GM12878 (cell line): Measurements from ENCODE around the gene ARHGAP27. TPM values are rescaled to one million over a fixed set of nuclear protein-coding genes. Genes with fewer than 3 reads are reported as not detected.

Experiments
- ATAC-seq: fragments of 200-7000 bp; cut with Tn5 transposase; 3 replicates; pipeline ENCODE4 v1.9.1; 2020; ENCODE audit warnings: mild to moderate bottlenecking, moderate library complexity
- BruUV-seq: library from RNA; stranded (reverse); fragments of 400-500 nt; replicated peaks from 2 replicates; lab custom pipeline; 2021; lab: Mats Ljungman, UMichigan
- CTCF ChIA-PET: fragments of 300-600 bp; sonication (Branson Sonifier 250); formaldehyde crosslinking; extraction: SDS; loops from one replicate; lab custom pipeline; 2021; ENCODE audit warnings: inconsistent platforms; lab: Yijun Ruan, JAX
- POLR2A ChIA-PET: fragments of 350-600 bp; formaldehyde crosslinking; extraction: SDS; loops from one replicate; lab custom pipeline; 2021; ENCODE audit warnings: inconsistent platforms; lab: Charles Lee
- RAD21 ChIA-PET: fragments of 300-600 bp; sonication (Branson Sonifier 250); formaldehyde crosslinking; loops from one replicate; lab custom pipeline; 2023; ENCODE audit warnings: antibody characterized with exemption; ENCODE audit not compliant: unreplicated experiment; lab: Charles Lee
- SMC1A ChIA-PET: fragments of 300-600 bp; sonication (Branson Sonifier 250); formaldehyde crosslinking; loops from one replicate; lab custom pipeline; 2023; ENCODE audit not compliant: unreplicated experiment, uncharacterized antibody; lab: Charles Lee
- DNase-seq: peaks from one replicate; pipeline ENCODE4 v3.0.0-alpha.2; 2011; ENCODE audit warnings: low read depth, low spot score
- FAIRE-seq: peaks from 3 replicates; lab custom pipeline; 2011; peaks lifted over from hg19 to GRCh38; lab: Jason Lieb, UNC
- H2AFZ ChIP-seq: 2 replicates; pipeline ENCODE4 v1.6.0; 2011; ENCODE audit warnings: low read depth, low read length, control low read depth; ENCODE audit not compliant: control insufficient read depth
- H3K27ac ChIP-seq: 2 replicates; pipeline ENCODE4 v1.5.1; 2011; ENCODE audit warnings: control low read depth; ENCODE audit not compliant: control insufficient read depth, insufficient read depth
- H3K27me3 ChIP-seq, 2 experiments: replicated peaks in 1 of 2; 2 replicates each; pipeline versions ENCODE4 v1.6.0 to v1.6.1; 2011; ENCODE audit warnings: low read length in 1 of 2; ENCODE audit not compliant: control insufficient read depth in 2 of 2, insufficient read depth in 2 of 2
- H3K36me3 ChIP-seq, 2 experiments: 2 replicates each; pipeline ENCODE4 v1.5.1; 2011; ENCODE audit warnings: low read length in 1 of 2; ENCODE audit not compliant: control insufficient read depth in 2 of 2, insufficient read depth in 2 of 2
- H3K4me1 ChIP-seq: 2 replicates; pipeline ENCODE4 v1.6.1; 2011; ENCODE audit warnings: mild to moderate bottlenecking, low read length, moderate library complexity, mixed read lengths; ENCODE audit not compliant: control insufficient read depth, insufficient read depth
- H3K4me2 ChIP-seq: 2 replicates; pipeline ENCODE4 v1.6.0; 2011; ENCODE audit warnings: control low read depth; ENCODE audit not compliant: control insufficient read depth, insufficient read depth
- H3K4me3 ChIP-seq: fragments of 200-600 bp; sonication (generic); 2 replicates; pipeline ENCODE4 v1.5.1; 2016
- H3K79me2 ChIP-seq: 2 replicates; pipeline ENCODE4 v1.6.0; 2011; ENCODE audit warnings: low read length; ENCODE audit not compliant: control insufficient read depth, insufficient read depth
- H3K9ac ChIP-seq: 2 replicates; pipeline ENCODE4 v1.8.0; 2011; ENCODE audit warnings: low read length, control low read depth, mixed read lengths; ENCODE audit not compliant: control insufficient read depth, insufficient read depth
- H3K9me3 ChIP-seq: replicated peaks from 3 replicates; pipeline ENCODE4 v1.5.1; 2011; ENCODE audit warnings: mild to moderate bottlenecking, low read length; ENCODE audit not compliant: control insufficient read depth, insufficient read depth
- H4K20me1 ChIP-seq: 2 replicates; pipeline ENCODE4 v1.6.0; 2011; ENCODE audit not compliant: control insufficient read depth, insufficient read depth
- BHLHE40 ChIP-seq, 2 experiments: fragments of 450-650 bp in 1 of 2; IDR thresholded peaks; 2 replicates each; pipeline ENCODE4 v1.6.1; 2011 to 2017; ENCODE audit warnings: low read depth in 2 of 2, borderline replicate concordance in 1 of 2, improper control_type of control experiment in 1 of 2, low read length in 1 of 2, mild to moderate bottlenecking in 1 of 2
- E2F8 ChIP-seq: fragments of 450-650 bp; IDR thresholded peaks from 2 replicates; pipeline ENCODE4 v1.6.1; 2018; ENCODE audit warnings: mild to moderate bottlenecking, low read depth, moderate library complexity; ENCODE audit not compliant: partially characterized antibody
- GATAD2B ChIP-seq: fragments of 450-650 bp; conservative IDR thresholded peaks from 2 replicates; pipeline ENCODE4 v1.6.1; 2017; ENCODE audit warnings: low read depth, mild to moderate bottlenecking, moderate library complexity
- KAT2A ChIP-seq: conservative IDR thresholded peaks from 2 replicates; pipeline ENCODE4 v1.6.1; 2011; ENCODE audit warnings: low read depth, low read length; ENCODE audit not compliant: control insufficient read depth
- MAX ChIP-seq: IDR thresholded peaks from 2 replicates; pipeline ENCODE4 v1.6.1; 2012; ENCODE audit warnings: low read depth, low read length, improper control_type of control experiment
- NFIC ChIP-seq: IDR thresholded peaks from 2 replicates; pipeline ENCODE4 v1.6.1; 2012; ENCODE audit warnings: low read depth, mild to moderate bottlenecking, inconsistent platforms, low read length, moderate library complexity
- PBX3 ChIP-seq: IDR thresholded peaks from 2 replicates; pipeline ENCODE4 v1.6.1; 2011; ENCODE audit warnings: mild to moderate bottlenecking, low read depth, low read length, moderate library complexity; ENCODE audit not compliant: insufficient replicate concordance
- POLR2A ChIP-seq: IDR thresholded peaks from 2 replicates; pipeline ENCODE4 v1.6.1; 2011; ENCODE audit warnings: low read depth, mild to moderate bottlenecking, low read length
- SUPT20H ChIP-seq: IDR thresholded peaks from 2 replicates; pipeline ENCODE4 v1.6.1; 2011; ENCODE audit warnings: low read depth, mild to moderate bottlenecking, low read length, moderate library complexity, borderline replicate concordance; ENCODE audit not compliant: control insufficient read depth
- SUZ12 ChIP-seq: fragments of 200-600 bp; sonication (generic); IDR thresholded peaks from one replicate; pipeline ENCODE4 v1.6.1; 2018; ENCODE audit warnings: antibody characterized with exemption, mild to moderate bottlenecking; ENCODE audit not compliant: unreplicated experiment
- ZBTB11 ChIP-seq: fragments of 450-650 bp; formaldehyde crosslinking; IDR thresholded peaks from 2 replicates; pipeline ENCODE4 v1.5.0; 2022; ENCODE audit warnings: mild to moderate bottlenecking, missing genetic modification characterization
- WGBS: methylation state at CpG from one replicate; pipeline ENCODE4 v1.1.6; 2016; ENCODE audit warnings: low lambda C conversion rate; ENCODE audit not compliant: insufficient replicate concordance, insufficient coverage; ENCODE audit errors: missing lambda C conversion rate; 5-methylcytosine and 5-hydroxymethylcytosine counted together
- in situ Hi-C: fragments of 300-500 bp; cut with MboI; formaldehyde crosslinking; loops from 9 replicates; pipeline ENCODE4 v1.14.3; 2018; ENCODE audit warnings: mixed read lengths
- intact Hi-C: fragments of 100-400 bp; cut with micrococcal nuclease; formaldehyde crosslinking; loops from one replicate; pipeline ENCODE4 v1.14.2; 2022; ENCODE audit not compliant: unreplicated experiment
- polyA plus RNA-seq, 11 experiments: library from polyadenylated mRNA; depleted of rRNA in 4 of 11; unstranded in 6 of 11; stranded (reverse) in 5 of 11; fragments of >200 nt; fragmentation: Nextera tagmentation in 4 of 11; fragmentation: Illumina TruSeq in 1 of 11; extraction: Ambion mirVana in 4 of 11; extraction: Trizol in 1 of 11; gene quantifications; 1 replicate in 1 of 11; 2 replicates in 10 of 11; pipeline versions ENCODE4 v1.2.1 to v1.2.3, GENCODE V29; 2011 to 2016; ENCODE audit warnings: inconsistent platforms in 2 of 11, missing spikeins in 2 of 11, low read depth in 1 of 11
- total RNA-seq, 4 experiments: library from RNA; depleted of rRNA in 3 of 4; stranded (reverse); fragments of >200 nt in 3 of 4; fragmentation: Illumina TruSeq in 1 of 4; extraction: Trizol in 1 of 4; gene quantifications; 2 replicates each; pipeline versions ENCODE4 v1.2.1 to v1.2.3, GENCODE V29; 2013 to 2021

Gene ARHGAP27
- total and polyA plus RNA-seq, 10 of the 15 experiments (the other 5 are each of a cell fraction or from before 2014, with no cell fraction given): 0.64 to 45.7 (median 17.7) TPM

GRCh38 chr17:45385331-45385997 lies 47.2 kb downstream of the ARHGAP27 start (continued):
- no peak for TF ChIP-seq SUPT20H

- ChIA-PET POLR2A (interaction anchor here (0.5 to 1.6 kb wide), 10 partner anchors 27 to 236 kb away, joined by 3 to 6 read pairs (median 4); partner anchors contain the start of gene MAP3K14), SMC1A (interaction anchor here (0.6 to 12.7 kb wide), 28 partner anchors 9 to 164 kb away, joined by 3 to 184 read pairs (median 5); partner anchors contain the start of genes FMNL1 and MAP3K14), CTCF (interaction anchor here (0.6 to 15.5 kb wide), 34 partner anchors 10 to 164 kb away, joined by 3 to 291 read pairs (median 6); partner anchors contain the start of genes FMNL1 and MAP3K14), RAD21 (interaction anchor here (0.7 to 7.4 kb wide), 18 partner anchors 12 to 165 kb away, joined by 3 to 150 read pairs (median 8); partner anchors contain the start of gene MAP3K14)
- Histone ChIP-seq H3K4me3 (no peak overlapping the region), H3K9me3 (no peaks in the 10 kb centered on the region), H3K36me3 (no peaks in the 10 kb centered on the region), H4K20me1 (no peaks in the 10 kb centered on the region), H3K27ac (no peak overlapping the region), H3K4me2 (peak overlapping the region; percentile 53; the same call in 1 of the 2 replicates), H3K4me1 (peaks cover 22% of the 10 kb centered on the region), H2AFZ (no peak overlapping the region), H3K79me2 (no peaks in the 10 kb centered on the region), H3K27me3 (no peaks in the 10 kb centered on the region), H3K9ac (peak overlapping the region; percentile 42; the same call in 1 of the 2 replicates)
- FAIRE-seq (no peak), ATAC-seq (no peak), DNase-seq (no peak)
- intact Hi-C loops (loop anchor here (1.0 to 5.0 kb wide), 4 partner anchors 70 to 166 kb away; no protein-coding TSS in a partner anchor), in situ Hi-C loops (loop anchor here (5.0 kb wide), 2 partner anchors 108 to 168 kb away; no protein-coding TSS in a partner anchor)
- BruUV-seq: no TSS peak
- WGBS: 84% methylated on average over 20 of the region's 20 CpGs
- TF ChIP-seq MAX: no peak
- no peak for TF ChIP-seq POLR2A
- TF ChIP-seq NFIC: no peak
- TF ChIP-seq SUZ12: no peak
- no peak for TF ChIP-seq E2F8
- no peak for TF ChIP-seq ZBTB11 (CRISPR knock-in tag)
- TF ChIP-seq PBX3: no peak
- no peak for TF ChIP-seq KAT2A
- no peak for TF ChIP-seq BHLHE40 (IDR thresholded peaks at IDR 0.05; ENCODE audit: borderline replicate concordance in 1 of 2, low read depth in 2 of 2, low read length in 1 of 2)
- TF ChIP-seq GATAD2B: no peak
These were observed 47.8 kb downstream of the ARHGAP27 start for GRCh38 chr17:45384789-45385262.
